Astrocyte (in vitro differentiated cells and primary cell): Measurements from ENCODE around the gene SLC43A1. TPM values are rescaled to one million over a fixed set of nuclear protein-coding genes. Genes with fewer than 3 reads are reported as not detected.
"Not testable (repeated sequence)": the region's sequence is repeated elsewhere in the genome, so short reads cannot be mapped to it uniquely, and the experiment has no call there.

Experiments
- DNase-seq: peaks from one replicate; pipeline ENCODE4 v3.0.0-alpha.2; 2010; ENCODE audit warnings: low read depth
- FAIRE-seq: peaks from 2 replicates; lab custom pipeline; 2011; peaks lifted over from hg19 to GRCh38; lab: Jason Lieb, UNC
- H2AFZ ChIP-seq: 2 replicates; pipeline ENCODE4 v1.6.0; 2012; ENCODE audit warnings: low read depth, low read length, inconsistent platforms
- H3K27ac ChIP-seq: 2 replicates; pipeline ENCODE4 v1.5.1; 2011; ENCODE audit warnings: low read depth, low read length, inconsistent platforms
- H3K27me3 ChIP-seq: 2 replicates; pipeline ENCODE4 v1.6.0; 2011; ENCODE audit warnings: low read length, inconsistent platforms; ENCODE audit not compliant: insufficient read depth
- H3K36me3 ChIP-seq: 2 replicates; pipeline ENCODE4 v1.5.1; 2011; ENCODE audit warnings: low read length, inconsistent platforms; ENCODE audit not compliant: insufficient read depth
- H3K4me1 ChIP-seq: 2 replicates; pipeline ENCODE4 v1.5.1; 2011; ENCODE audit warnings: low read length, inconsistent platforms; ENCODE audit not compliant: insufficient read depth
- H3K4me2 ChIP-seq: 2 replicates; pipeline ENCODE4 v1.6.0; 2012; ENCODE audit warnings: low read length, inconsistent platforms
- H3K4me3 ChIP-seq: 2 replicates; pipeline ENCODE4 v1.5.1; 2011; ENCODE audit warnings: low read depth, mild to moderate bottlenecking, low read length, inconsistent platforms; ENCODE audit not compliant: insufficient read depth
- H3K79me2 ChIP-seq: 2 replicates; pipeline ENCODE4 v1.6.0; 2012; ENCODE audit warnings: mild to moderate bottlenecking, low read length, inconsistent platforms; ENCODE audit not compliant: insufficient read depth
- H3K9ac ChIP-seq: 2 replicates; pipeline ENCODE4 v1.6.0; 2012; ENCODE audit warnings: mild to moderate bottlenecking, low read length, inconsistent platforms
- H3K9me3 ChIP-seq: 2 replicates; pipeline ENCODE4 v1.5.1; 2012; ENCODE audit warnings: low read depth, mild to moderate bottlenecking, low read length, inconsistent platforms; ENCODE audit not compliant: insufficient read depth
- H4K20me1 ChIP-seq: 2 replicates; pipeline ENCODE4 v1.6.0; 2012; ENCODE audit warnings: low read length, inconsistent platforms; ENCODE audit not compliant: insufficient read depth
- H3K27ac Mint-ChIP-seq: one replicate; pipeline ENCODE4 v1.8.0; 2021; ENCODE audit warnings: mild to moderate bottlenecking, mixed read lengths; ENCODE audit not compliant: unreplicated experiment
- H3K27me3 Mint-ChIP-seq: one replicate; pipeline ENCODE4 v1.8.0; 2021; ENCODE audit warnings: low read depth, mixed read lengths; ENCODE audit not compliant: unreplicated experiment
- H3K36me3 Mint-ChIP-seq: one replicate; pipeline ENCODE4 v1.8.0; 2021; ENCODE audit warnings: low read depth, mixed read lengths; ENCODE audit not compliant: unreplicated experiment
- H3K4me1 Mint-ChIP-seq: one replicate; pipeline ENCODE4 v1.8.0; 2021; ENCODE audit warnings: low read depth, mixed read lengths; ENCODE audit not compliant: unreplicated experiment
- H3K4me3 Mint-ChIP-seq: one replicate; pipeline ENCODE4 v1.8.0; 2021; ENCODE audit warnings: mild to moderate bottlenecking, moderate library complexity, mixed read lengths; ENCODE audit not compliant: unreplicated experiment
- H3K9me3 Mint-ChIP-seq: one replicate; pipeline ENCODE4 v1.8.0; 2021; ENCODE audit warnings: mild to moderate bottlenecking, mixed read lengths; ENCODE audit not compliant: unreplicated experiment
- EZH2 ChIP-seq: IDR thresholded peaks from 2 replicates; pipeline ENCODE4 v1.6.1; 2012; ENCODE audit warnings: mild to moderate bottlenecking, low read length, inconsistent platforms; ENCODE audit not compliant: insufficient read depth
- total RNA-seq: library from RNA; stranded (reverse); gene quantifications from 2 replicates; pipeline ENCODE4 v1.2.1, GENCODE V29; 2021
- TF ChIP-seq, protein P1 (sequence below): IDR thresholded peaks from 2 replicates; pipeline ENCODE4 v1.5.1; 2011; ENCODE audit warnings: low read depth, mild to moderate bottlenecking, inconsistent platforms, low read length, moderate library complexity; ENCODE audit not compliant: insufficient read depth

The SLC43A1 gene
- total RNA-seq, 1 donor from 2014 or later, result 3.5 TPM

DNA sequence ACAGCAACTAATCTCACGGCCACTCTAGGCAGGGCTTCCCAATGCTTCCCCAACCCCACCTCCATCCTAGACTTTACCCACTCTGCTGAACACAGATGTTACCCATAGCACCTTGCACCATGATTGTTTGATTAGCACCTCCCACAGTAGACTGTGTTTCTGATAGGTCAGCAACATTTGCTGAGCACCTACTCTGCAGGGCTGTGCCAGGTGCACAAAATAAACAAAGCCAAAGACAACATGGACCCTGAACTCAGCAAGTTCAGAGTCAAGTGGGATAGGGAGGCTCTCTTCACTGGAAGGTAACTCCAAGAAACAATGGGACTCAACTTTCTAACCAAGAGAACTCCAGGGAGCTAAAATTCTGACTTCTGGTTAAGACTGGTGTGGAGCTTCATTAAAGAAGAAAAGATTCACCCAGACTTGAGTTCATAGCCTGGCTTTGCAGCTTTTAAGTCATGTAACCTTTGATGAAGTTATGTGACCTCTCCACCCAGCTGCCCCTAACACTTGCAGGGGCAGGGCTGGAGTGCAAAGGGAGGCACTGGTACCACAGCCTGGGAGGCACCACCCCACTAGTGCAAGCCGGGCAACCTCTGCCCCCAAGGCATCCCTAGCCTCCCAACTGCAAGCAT lies 61.8 kb downstream of the SLC43A1 start:
- Histone ChIP-seq H3K9me3 (no peaks in the 10 kb centered on the region), H3K27me3 (peaks cover 32% of the 10 kb centered on the region), H3K4me1 (peaks cover under 1% of the 10 kb centered on the region), H3K79me2 (no peaks in the 10 kb centered on the region), H3K4me3 (no peak overlapping the region), H3K9ac (no peak overlapping the region), H3K4me2 (no peak overlapping the region), H4K20me1 (no peaks in the 10 kb centered on the region), H2AFZ (no peak overlapping the region), H3K36me3 (no peaks in the 10 kb centered on the region), H3K27ac (no peak overlapping the region)
- Mint-ChIP-seq H3K27me3 (peaks cover 54% of the 10 kb centered on the region), H3K4me3 (no peak overlapping the region), H3K9me3 (no peaks in the 10 kb centered on the region), H3K27ac (no peak overlapping the region), H3K36me3 (no peaks in the 10 kb centered on the region), H3K4me1 (no peaks in the 10 kb centered on the region)
- TF ChIP-seq, protein P1, sequence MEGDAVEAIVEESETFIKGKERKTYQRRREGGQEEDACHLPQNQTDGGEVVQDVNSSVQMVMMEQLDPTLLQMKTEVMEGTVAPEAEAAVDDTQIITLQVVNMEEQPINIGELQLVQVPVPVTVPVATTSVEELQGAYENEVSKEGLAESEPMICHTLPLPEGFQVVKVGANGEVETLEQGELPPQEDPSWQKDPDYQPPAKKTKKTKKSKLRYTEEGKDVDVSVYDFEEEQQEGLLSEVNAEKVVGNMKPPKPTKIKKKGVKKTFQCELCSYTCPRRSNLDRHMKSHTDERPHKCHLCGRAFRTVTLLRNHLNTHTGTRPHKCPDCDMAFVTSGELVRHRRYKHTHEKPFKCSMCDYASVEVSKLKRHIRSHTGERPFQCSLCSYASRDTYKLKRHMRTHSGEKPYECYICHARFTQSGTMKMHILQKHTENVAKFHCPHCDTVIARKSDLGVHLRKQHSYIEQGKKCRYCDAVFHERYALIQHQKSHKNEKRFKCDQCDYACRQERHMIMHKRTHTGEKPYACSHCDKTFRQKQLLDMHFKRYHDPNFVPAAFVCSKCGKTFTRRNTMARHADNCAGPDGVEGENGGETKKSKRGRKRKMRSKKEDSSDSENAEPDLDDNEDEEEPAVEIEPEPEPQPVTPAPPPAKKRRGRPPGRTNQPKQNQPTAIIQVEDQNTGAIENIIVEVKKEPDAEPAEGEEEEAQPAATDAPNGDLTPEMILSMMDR, result no peak
- no peak for TF ChIP-seq EZH2
- FAIRE-seq (no peak), DNase-seq (no peak)

DNA sequence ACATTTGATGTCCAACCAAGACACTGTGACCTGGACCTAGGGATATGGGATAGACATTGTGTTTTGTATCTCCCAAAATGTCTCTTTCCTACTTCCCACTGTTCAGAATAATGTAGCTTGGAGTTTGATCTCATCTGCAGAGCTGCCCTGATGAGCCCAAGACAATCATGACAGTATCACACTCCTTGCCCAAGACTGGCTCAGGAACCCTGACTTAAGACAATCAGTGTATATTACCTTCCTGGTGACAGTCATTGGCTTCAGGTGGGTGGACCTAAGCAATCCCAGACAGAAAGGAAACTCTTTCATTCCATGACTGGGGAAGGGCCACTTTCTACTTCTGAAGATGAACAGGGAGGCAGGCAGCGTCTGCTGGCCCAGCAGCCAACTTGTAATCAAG lies 69.4 kb downstream of the SLC43A1 start:
- Histone ChIP-seq H3K27ac (no peak overlapping the region), H3K9me3 (no peaks in the 10 kb centered on the region), H4K20me1 (no peaks in the 10 kb centered on the region), H3K4me3 (no peak overlapping the region), H3K4me2 (no peak overlapping the region), H3K79me2 (no peaks in the 10 kb centered on the region), H3K9ac (no peak overlapping the region), H3K27me3 (peaks cover 15% of the 10 kb centered on the region), H3K4me1 (no peaks in the 10 kb centered on the region), H3K36me3 (no peaks in the 10 kb centered on the region), H2AFZ (no peak overlapping the region)
- no peak for FAIRE-seq
- Mint-ChIP-seq H3K9me3 (peaks cover 4% of the 10 kb centered on the region), H3K4me1 (no peaks in the 10 kb centered on the region), H3K4me3 (no peak overlapping the region), H3K27ac (no peak overlapping the region), H3K27me3 (peaks cover 17% of the 10 kb centered on the region), H3K36me3 (no peaks in the 10 kb centered on the region)
- no peak for TF ChIP-seq EZH2
- TF ChIP-seq, protein P1, result no peak
- DNase-seq, result no peak

DNA sequence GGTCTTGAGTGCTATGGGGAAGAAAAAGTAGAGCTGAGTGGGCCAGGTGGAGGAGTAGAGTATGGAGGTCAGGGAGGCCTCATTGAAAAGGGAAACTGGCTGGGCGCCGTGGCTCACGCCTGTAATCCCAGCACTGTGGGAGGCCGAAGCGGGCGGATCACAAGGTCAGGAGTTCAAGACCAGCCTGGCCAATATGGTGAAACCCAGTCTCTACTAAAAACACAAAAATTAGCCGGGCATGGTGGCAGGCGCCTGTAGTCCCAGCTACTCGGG lies 70.4 kb downstream of the SLC43A1 start:
- H3K4me1 Mint-ChIP-seq, H4K20me1 ChIP-seq, H3K4me3 ChIP-seq, H3K4me3 Mint-ChIP-seq, H3K27ac ChIP-seq, H3K4me1 ChIP-seq, H3K36me3 ChIP-seq, H3K9me3 Mint-ChIP-seq, H3K9me3 ChIP-seq, H2AFZ ChIP-seq, DNase-seq, H3K79me2 ChIP-seq, H3K27ac Mint-ChIP-seq, H3K9ac ChIP-seq, FAIRE-seq, H3K36me3 Mint-ChIP-seq, H3K4me2 ChIP-seq: not testable (repeated sequence)
- peaks cover 14% of the 10 kb centered on the region for H3K27me3 Mint-ChIP-seq
- H3K27me3 ChIP-seq, result peaks cover 11% of the 10 kb centered on the region
